SIG-M5 treated with dmso at 0.1 percent for 504 hours (cell line): Measurements from ENCODE around the gene PCDHA1.
"Not testable (repeated sequence)": the region's sequence is repeated elsewhere in the genome, so short reads cannot be mapped to it uniquely, and the experiment has no call there.

Source experiments
- DNase-seq: peaks from one replicate; lab custom pipeline; 2025; ENCODE audit not compliant: unreplicated experiment; lab: John Stamatoyannopoulos, UW

Gene PCDHA1

DNA sequence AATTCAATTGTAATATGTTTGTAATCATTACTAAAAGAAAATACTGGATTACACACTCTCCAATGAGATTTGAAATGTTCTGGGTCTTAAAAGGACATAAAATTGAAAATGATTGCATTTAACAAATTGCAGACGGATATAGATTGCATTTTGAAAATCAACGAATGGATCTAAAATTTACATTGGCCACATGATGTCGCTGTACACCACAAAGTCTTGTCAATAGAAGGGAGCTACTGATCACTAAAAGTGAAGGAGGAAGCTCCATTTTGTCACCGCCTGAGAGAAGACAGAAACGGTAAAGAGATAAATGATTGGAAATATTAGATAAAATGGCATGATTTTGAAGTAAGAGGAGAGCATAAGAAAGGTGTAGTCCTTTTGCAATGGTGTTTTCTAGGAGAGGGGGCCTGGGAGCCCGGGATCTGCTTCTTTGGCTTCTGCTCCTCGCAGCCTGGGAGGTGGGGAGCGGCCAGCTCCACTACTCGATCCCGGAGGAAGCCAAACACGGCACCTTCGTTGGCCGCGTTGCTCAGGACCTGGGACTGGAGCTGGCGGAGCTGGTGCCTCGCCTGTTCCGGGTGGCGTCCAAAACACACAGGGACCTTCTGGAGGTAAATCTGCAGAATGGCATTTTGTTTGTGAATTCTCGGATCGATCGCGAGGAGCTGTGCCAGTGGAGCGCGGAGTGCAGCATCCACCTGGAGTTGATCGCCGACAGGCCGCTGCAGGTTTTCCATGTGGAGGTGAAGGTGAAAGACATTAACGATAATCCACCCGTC is at the start of gene PCDHA1:
Gene PCDHA1, plus strand, starts transcription at position 236 of the 782 bp plus-strand sequence.
- no peak for DNase-seq

GRCh38 chr5:140737486-140737885 is 48.5 kb upstream of the PCDHA1 start:
- no peak for DNase-seq

DNA sequence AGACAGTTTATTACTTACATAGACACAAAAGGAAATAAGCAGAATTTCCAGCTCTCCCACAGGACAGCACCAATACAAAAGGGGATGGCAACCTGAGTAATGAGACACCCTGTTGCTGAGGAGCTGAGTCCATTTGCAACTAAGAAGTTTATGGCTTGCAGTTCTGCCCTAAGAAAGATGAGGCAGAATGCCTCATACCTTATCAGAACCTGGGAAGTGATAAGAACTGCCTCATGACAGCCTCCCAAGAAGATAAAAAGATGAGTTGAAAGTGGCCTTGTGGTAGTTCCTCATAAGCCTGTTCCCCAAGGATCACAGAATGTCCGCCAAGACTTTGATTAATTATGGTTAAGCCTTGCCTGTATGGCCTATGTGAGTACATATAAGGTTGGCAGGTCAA is 44.0 kb upstream of the PCDHA1 start:
- DNase-seq, result no peak

DNA sequence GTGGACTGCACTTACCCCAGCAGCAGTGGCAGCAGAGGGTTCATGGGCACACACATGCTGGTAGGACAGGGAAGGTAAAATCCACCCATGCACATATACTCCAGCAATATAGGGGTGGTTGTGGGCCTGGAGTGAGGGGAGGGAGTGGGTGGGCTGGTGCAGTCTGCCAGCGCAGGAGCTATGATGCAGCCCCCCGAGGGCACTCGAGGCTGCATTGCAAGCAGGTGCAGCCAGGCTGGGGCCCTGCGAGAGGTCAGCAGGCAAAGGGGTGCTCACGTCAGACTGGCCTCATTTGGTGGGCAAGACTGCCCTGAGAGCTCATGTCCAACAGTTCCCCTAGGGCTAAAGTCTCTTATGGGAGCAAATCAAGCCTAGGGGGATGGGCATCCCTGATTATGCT is 32.4 kb upstream of the PCDHA1 start:
- DNase-seq, result no peak

DNA sequence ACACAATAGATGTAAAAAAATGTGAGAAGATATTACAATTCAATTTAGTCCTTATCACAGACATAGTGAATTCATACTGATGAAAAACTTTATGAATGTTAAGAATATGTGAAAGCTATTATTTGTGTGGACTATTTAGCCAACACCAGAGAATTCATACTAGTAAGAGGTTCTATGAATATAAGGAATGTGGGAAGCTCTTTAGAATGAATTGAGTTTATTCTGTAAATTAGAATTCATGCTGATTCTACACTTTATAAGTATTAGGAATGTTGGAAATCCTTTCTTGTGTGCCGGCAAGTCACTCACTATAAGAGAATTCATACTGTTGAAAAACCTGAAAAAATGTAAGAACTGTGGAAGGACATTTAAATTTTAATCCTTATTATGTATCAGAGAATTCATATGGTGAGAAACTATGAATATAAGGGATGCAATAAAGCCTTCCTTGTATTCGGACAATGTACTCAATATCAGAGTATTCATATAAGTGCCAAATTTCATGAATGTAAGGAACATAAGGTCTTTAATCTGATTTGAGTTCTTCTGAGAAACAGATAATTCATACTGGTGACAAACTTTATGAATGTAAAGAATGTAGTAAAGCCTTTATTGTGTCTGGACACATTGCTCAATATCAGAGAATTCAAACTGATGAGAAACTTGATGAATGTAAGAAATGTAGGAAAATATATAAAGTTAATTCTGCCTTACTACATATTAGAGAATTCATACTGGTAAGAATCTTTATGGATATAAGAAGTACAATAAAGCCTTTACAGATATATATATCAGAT is 21.6 kb upstream of the PCDHA1 start:
- no peak for DNase-seq

DNA sequence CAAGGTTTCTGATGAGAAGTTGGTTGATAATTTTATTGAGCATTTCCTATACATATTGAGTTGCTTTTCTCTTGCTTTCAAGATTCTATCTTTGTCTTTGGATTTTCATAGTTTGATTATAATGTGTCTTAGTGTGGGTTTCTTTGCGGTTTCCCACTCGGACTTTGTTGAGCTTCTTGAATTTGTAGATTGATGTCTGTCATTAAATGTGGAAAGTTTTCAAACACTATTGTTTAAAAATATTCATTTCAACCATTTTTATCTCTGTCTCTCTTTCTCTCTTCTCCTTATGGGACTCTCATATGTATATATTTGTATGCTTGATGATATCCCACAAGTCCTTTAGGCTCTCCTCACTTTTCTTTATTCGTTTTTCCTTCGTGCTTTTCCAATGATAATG is 18.5 kb upstream of the PCDHA1 start:
- DNase-seq, result no peak

GRCh38 chr5:140780512-140780911 is 5.4 kb upstream of the PCDHA1 start:
- DNase-seq, result no peak

DNA sequence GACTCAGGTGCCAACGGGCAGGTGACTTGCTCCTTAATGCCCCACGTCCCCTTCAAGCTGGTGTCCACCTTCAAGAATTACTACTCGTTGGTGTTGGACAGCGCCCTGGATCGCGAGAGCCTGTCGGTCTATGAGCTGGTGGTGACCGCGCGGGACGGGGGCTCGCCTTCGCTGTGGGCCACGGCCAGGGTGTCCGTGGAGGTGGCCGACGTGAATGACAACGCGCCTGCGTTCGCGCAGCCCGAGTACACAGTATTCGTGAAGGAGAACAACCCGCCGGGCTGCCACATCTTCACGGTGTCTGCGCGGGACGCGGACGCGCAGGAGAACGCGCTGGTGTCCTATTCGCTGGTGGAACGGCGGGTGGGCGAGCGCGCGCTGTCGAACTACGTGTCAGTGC is 1.5 kb downstream of the PCDHA1 start:
- not testable (repeated sequence) for DNase-seq

GRCh38 chr5:140787849-140788504 is 2.0 kb downstream of the PCDHA1 start:
- DNase-seq, result not testable (repeated sequence)

DNA sequence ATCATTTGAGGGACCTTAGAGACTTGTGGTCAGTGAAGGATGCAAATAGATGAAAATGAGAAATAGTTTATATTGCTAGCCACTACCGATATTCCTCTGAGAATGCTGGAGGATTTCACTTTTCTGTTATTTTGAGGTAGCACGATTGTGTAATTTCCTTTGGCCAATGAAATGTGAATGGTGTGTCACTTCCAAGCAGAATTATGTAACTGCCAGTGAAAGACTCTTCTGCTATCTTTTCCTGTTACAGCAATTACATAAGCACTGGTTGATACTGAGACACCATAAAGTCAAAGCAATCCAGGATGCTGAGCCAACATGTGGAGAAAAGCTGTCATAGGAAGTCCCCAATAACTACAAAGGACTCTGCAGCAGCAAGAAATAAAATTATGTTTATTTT is 5.1 kb downstream of the PCDHA1 start:
- peak; percentile 70 for DNase-seq

- DNase-seq, result no peak
These were observed 8.8 kb downstream of the PCDHA1 start, which contains the start of gene PCDHA2 for GRCh38 chr5:140794595-140795258. PCDHA2 (plus strand) TSS chr5:140794852.

DNA sequence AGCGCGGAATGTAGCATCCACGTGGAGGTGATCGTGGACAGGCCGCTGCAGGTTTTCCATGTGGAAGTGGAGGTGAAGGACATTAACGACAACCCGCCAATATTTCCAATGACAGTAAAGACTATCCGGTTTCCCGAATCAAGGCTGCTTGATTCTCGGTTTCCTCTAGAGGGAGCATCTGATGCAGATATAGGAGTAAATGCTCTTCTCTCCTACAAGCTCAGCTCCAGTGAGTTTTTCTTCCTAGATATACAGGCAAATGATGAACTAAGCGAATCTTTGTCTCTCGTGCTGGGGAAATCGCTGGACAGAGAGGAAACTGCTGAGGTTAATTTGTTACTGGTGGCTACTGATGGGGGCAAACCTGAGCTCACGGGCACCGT is 9.3 kb downstream of the PCDHA1 start:
- DNase-seq, result no peak

- not testable (repeated sequence) for DNase-seq
These were observed 10.3 kb downstream of the PCDHA1 start for GRCh38 chr5:140796072-140796717.

DNA sequence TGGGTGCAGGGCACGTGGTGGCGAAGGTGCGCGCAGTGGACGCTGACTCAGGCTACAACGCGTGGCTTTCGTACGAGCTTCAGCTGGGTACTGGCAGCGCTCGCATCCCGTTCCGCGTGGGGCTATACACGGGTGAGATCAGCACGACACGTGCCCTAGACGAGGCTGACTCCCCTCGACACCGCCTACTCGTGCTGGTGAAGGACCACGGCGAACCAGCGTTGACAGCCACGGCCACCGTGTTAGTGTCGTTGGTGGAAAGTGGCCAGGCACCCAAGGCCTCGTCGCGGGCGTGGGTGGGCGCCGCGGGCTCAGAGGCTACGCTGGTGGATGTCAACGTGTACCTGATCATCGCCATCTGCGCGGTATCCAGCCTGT is 10.8 kb downstream of the PCDHA1 start:
- DNase-seq, result no peak

DNA sequence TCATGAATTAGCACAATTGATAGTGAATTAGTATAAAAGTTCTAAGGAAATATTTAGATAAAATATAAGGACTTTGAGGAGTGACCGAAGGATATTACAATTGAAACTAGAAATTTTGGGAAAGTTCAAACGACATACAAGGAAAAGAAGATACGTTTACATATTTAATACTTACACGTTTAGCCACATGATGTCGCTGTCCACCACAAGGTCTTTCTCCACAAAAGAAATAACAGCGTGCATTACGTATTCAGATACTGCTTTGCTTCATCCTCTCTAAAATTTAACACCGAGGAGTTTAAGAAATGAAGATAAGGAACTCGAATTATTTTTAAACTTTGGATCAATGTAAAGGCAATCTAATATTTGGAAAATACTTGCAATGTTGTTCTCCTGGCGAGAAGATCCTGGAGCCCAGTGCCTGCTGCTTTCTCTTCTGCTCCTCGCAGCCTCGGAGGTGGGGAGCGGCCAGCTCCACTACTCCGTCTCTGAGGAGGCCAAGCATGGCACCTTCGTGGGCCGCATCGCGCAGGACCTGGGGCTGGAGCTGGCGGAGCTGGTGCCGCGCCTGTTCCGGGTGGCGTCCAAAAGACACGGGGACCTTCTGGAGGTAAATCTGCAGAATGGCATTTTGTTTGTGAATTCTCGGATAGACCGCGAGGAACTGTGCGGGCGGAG is 15.0 kb downstream of the PCDHA1 start, which contains the start of gene PCDHA3:
Gene PCDHA3, plus strand, starts transcription at position 242 of the 678 bp plus-strand sequence.
- no peak for DNase-seq

DNA sequence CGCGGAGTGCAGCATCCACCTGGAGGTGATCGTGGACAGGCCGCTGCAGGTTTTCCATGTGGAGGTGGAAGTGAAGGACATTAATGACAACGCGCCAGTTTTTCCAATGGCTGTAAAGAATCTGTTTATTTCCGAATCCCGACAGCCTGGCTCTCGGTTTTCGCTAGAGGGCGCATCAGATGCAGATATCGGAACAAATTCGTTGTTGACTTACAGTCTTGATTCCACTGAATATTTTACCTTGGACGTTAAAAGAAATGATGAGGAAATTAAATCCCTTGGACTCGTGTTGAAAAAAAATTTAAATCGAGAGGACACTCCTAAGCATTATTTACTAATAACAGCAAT is 15.5 kb downstream of the PCDHA1 start:
- DNase-seq, result no peak

DNA sequence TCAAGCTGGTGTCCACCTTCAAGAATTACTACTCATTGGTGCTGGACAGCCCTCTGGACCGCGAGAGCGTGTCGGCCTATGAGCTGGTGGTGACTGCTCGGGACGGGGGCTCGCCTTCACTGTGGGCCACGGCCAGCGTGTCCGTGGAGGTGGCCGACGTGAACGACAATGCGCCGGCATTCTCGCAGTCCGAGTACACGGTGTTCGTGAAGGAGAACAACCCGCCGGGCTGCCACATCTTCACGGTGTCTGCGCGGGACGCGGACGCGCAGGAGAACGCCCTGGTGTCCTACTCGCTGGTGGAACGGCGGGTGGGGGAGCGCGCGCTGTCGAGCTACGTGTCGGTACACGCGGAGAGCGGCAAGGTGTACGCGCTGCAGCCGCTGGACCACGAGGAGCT is 16.4 kb downstream of the PCDHA1 start:
- DNase-seq, result not testable (repeated sequence)

DNA sequence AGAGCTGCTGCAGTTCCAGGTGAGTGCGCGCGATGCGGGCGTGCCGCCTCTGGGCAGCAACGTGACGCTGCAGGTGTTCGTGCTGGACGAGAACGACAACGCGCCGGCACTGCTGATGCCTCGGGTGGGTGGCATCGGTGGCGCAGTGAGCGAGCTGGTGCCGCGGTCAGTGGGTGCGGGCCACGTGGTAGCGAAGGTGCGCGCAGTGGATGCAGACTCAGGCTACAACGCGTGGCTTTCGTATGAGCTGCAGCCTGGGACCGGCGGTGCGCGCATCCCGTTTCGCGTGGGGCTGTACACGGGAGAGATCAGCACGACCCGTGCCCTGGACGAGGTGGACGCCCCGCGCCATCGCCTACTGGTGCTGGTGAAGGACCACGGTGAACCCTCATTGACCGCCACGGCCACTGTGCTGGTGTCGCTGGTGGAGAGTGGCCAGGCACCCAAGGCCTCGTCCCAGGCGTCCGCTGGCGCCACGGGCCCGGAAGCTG is 16.9 kb downstream of the PCDHA1 start:
- no peak for DNase-seq

DNA sequence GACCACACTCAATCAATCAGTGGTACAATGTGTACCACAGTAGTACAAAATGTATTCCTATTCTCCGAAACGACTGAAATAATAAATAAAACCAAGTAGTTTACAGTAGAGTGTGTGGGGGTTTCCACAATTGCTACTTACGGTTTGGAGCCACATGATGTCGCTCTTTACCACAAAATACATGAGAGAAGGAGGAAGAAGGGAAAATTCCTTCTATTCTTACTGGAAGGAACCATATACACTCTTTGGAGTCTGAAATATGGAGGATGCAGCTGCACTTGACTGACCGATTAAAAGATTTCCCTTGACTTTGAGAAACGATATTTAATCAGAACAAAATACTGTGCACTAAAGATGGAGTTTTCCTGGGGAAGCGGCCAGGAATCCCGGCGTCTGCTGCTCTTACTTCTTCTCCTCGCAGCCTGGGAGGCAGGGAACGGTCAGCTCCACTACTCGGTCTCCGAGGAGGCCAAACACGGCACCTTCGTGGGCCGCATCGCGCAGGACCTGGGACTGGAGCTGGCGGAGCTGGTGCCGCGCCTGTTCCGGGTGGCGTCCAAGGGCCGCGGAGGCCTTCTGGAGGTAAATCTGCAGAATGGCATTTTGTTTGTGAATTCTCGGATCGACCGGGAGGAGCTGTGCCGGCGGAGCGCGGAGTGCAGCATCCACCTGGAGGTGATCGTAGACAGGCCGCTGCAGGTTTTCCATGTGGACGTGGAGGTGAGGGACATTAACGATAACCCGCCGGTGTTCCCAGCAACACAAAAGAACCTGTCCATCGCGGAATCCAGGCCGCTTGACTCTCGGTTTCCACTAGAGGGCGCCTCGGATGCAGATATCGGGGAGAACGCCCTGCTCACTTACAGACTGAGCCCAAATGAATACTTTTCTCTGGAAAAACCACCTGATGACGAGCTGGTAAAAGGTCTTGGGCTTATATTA is 21.2 kb downstream of the PCDHA1 start, which contains the start of gene PCDHA4:
Gene PCDHA4, plus strand, starts transcription at position 235 of the 942 bp plus-strand sequence.
- no peak for DNase-seq
